Small intestine (tissue), 16 donors: Measurements from ENCODE around the gene RAB43. TPM values are rescaled to one million over a fixed set of nuclear protein-coding genes. Genes with fewer than 3 reads are reported as not detected.
"Not testable (repeated sequence)": the region's sequence is repeated elsewhere in the genome, so short reads cannot be mapped to it uniquely, and the experiment has no call there.

Experiments used
- DNase-seq, 2 donors: peaks; one replicate each; pipeline versions ENCODE4 v3.0.0 to v3.0.0-alpha.2; 2013
- FAIRE-seq: peaks from 2 replicates; lab custom pipeline; 2012; peaks lifted over from hg19 to GRCh38; lab: Jason Lieb, UNC
- H3K27ac ChIP-seq, 3 donors: one replicate each; pipeline ENCODE4 v1.5.1; 2013; ENCODE audit warnings: low read length in 2 of 3, mild to moderate bottlenecking in 2 of 3, control low read depth in 1 of 3, inconsistent platforms in 1 of 3, low read depth in 1 of 3, moderate library complexity in 1 of 3
- H3K27me3 ChIP-seq, 3 donors: one replicate each; pipeline ENCODE4 v1.6.1; 2013; ENCODE audit warnings: low read length in 3 of 3, inconsistent platforms in 1 of 3; ENCODE audit not compliant: control insufficient read depth in 3 of 3, insufficient read depth in 3 of 3
- H3K36me3 ChIP-seq, 3 donors: one replicate each; pipeline ENCODE4 v1.6.1; 2013; ENCODE audit warnings: low read length in 3 of 3, inconsistent platforms in 1 of 3, low read depth in 1 of 3, mild to moderate bottlenecking in 1 of 3, moderate library complexity in 1 of 3; ENCODE audit not compliant: control insufficient read depth in 3 of 3, insufficient read depth in 2 of 3
- H3K4me1 ChIP-seq, 3 donors: one replicate each; pipeline ENCODE4 v1.6.1; 2013; ENCODE audit warnings: low read length in 2 of 3, inconsistent platforms in 1 of 3, low read depth in 1 of 3, mild to moderate bottlenecking in 1 of 3, moderate library complexity in 1 of 3; ENCODE audit not compliant: control insufficient read depth in 3 of 3, insufficient read depth in 2 of 3
- H3K4me3 ChIP-seq, 3 donors: one replicate each; pipeline ENCODE4 v1.5.1; 2013; ENCODE audit warnings: low read length in 3 of 3, control low read depth in 1 of 3, inconsistent platforms in 1 of 3, low read depth in 1 of 3, mild to moderate bottlenecking in 1 of 3, moderate library complexity in 1 of 3
- H3K9me3 ChIP-seq, 2 donors: one replicate each; pipeline ENCODE4 v1.6.1; 2013; ENCODE audit warnings: low read depth in 1 of 2, low read length in 1 of 2; ENCODE audit not compliant: control insufficient read depth in 2 of 2, insufficient read depth in 1 of 2
- WGBS, 3 donors: extraction: QIAGEN DNeasy Blood & Tissue Kit; methylation state at CpG; one replicate each; pipeline ENCODE4 v1.1.7; 2013; 5-methylcytosine and 5-hydroxymethylcytosine counted together
- long read RNA-seq, 10 donors: transcript quantifications; one replicate each; lab custom pipeline, GENCODE V29; 2026
- polyA plus RNA-seq, 4 donors: library from polyadenylated mRNA; stranded (reverse) in 3 of 4; unstranded in 1 of 4; fragments of 200-250 nt in 3 of 4; fragments of 120-200 nt in 1 of 4; gene quantifications; one replicate each; pipeline versions ENCODE4 v1.2.1 to v1.2.3, GENCODE V29; 2013
- donor health status: healthy with polysubstance abuse.
- donor health status: control.
- donor health status: control.
- donor health status: Bipolar disorder and iron deficiency.
- donor health status: healthy.

Gene RAB43
- 10 to 100 TPM in 1 of 4 donors, 1 to 10 TPM in 3; 3.4 to 15.0 (median 6.8) TPM for polyA plus RNA-seq
- long read RNA-seq, donor 1: 0 reads
- long read RNA-seq, donor 2, full-length matches to known transcripts: 3 of 3 reads
- long read RNA-seq, donor 2, partial matches to known transcripts: 0 of 3 reads
- long read RNA-seq, donor 2, other reads (novel, unspliced or antisense): 0 of 3 reads
- long read RNA-seq, donor 3, full-length matches to known transcripts: 5 of 5 reads
- long read RNA-seq, donor 3, partial matches to known transcripts: 0 of 5 reads
- long read RNA-seq, donor 3, other reads (novel, unspliced or antisense): 0 of 5 reads
- long read RNA-seq, donor 4: 0 reads
- long read RNA-seq, donor 5, full-length matches to known transcripts: 2 of 2 reads
- long read RNA-seq, donor 5, partial matches to known transcripts: 0 of 2 reads
- long read RNA-seq, donor 5, other reads (novel, unspliced or antisense): 0 of 2 reads
- long read RNA-seq, donor 6, full-length matches to known transcripts: 4 of 4 reads
- long read RNA-seq, donor 6, partial matches to known transcripts: 0 of 4 reads
- long read RNA-seq, donor 6, other reads (novel, unspliced or antisense): 0 of 4 reads
- long read RNA-seq, donor 7: 0 reads
- long read RNA-seq, donor 8: 0 reads
- long read RNA-seq, donor 9, full-length matches to known transcripts: 3 of 3 reads
- long read RNA-seq, donor 9, partial matches to known transcripts: 0 of 3 reads
- long read RNA-seq, donor 9, other reads (novel, unspliced or antisense): 0 of 3 reads
- long read RNA-seq, donor 10, full-length matches to known transcripts: 6 of 6 reads
- long read RNA-seq, donor 10, partial matches to known transcripts: 0 of 6 reads
- long read RNA-seq, donor 10, other reads (novel, unspliced or antisense): 0 of 6 reads

- no peak for FAIRE-seq
- Histone ChIP-seq H3K36me3 (peaks cover 0 to 10% (median 0%) of the 10 kb centered on the region in 3 donors), H3K4me1 (peaks cover 8 to 39% (median 13%) of the 10 kb centered on the region in 3 donors), H3K4me3 (peak within 1 kb of the TSS; percentile 67 to 72 (median 69)), H3K27me3 (no peaks in the 10 kb centered on the region), H3K27ac (peak within 1 kb of the TSS; percentile 85 to 95 (median 86)), H3K9me3 (no peaks in the 10 kb centered on the region)
- WGBS, 3 donors: 1 to 5% (median 5%) methylated on average over 36 to 60 of the region's 60 CpGs
- peak; percentile 79 to 93 for DNase-seq
These were observed at the start of gene RAB43 for GRCh38 chr3:129121792-129122411. Gene RAB43 (minus strand): TSS chr3:129121804. CDS start chr3:129121489, 315 bp downstream.

DNA sequence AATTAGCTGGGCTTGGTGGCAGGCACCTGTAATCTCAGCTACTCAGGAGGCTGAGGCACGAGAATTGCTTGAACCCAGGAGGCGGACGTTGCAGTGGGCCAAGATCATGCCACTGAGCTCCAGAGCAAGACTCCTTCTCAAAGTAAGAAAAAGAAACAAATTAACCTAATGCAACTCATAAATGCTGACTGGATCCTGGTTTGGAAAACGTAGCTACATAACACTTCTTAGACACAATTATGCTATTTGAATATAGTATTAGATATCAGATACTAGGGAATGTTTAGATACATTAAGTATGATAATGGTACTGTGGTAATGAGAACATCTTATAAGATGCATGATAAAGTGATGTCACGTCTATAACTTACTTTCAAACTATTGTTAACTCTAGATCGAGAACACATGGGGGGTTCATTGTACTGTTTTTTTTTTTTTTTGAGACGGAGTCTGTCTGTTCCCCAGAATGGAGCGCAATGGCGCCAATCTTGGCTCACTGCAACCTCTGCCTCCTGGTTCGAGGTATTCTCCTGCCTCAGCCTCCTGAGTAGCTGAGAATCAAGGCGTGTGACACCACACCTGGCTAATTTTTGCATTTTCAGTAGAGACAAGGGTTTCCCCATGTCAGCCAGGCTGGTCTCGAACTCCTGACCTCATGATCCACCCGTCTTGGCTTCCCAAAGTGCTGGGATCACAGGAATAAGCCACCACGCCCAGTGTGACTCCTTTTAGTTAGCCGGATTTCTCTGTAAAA, 45.2 kb upstream of the RAB43 start:
- Histone ChIP-seq H3K36me3 (peaks cover 18 to 42% (median 18%) of the 10 kb centered on the region in 3 donors), H3K27ac (no peak overlapping the region), H3K9me3 (no peaks in the 10 kb centered on the region), H3K27me3 (no peaks in the 10 kb centered on the region), H3K4me3 (no peak overlapping the region), H3K4me1 (peaks cover 2 to 7% (median 6%) of the 10 kb centered on the region in 3 donors)
- DNase-seq: no peak
- no peak for FAIRE-seq
- WGBS, 3 donors: 89 to 92% (median 91%) methylated on average over 15 of the region's 15 CpGs

DNA sequence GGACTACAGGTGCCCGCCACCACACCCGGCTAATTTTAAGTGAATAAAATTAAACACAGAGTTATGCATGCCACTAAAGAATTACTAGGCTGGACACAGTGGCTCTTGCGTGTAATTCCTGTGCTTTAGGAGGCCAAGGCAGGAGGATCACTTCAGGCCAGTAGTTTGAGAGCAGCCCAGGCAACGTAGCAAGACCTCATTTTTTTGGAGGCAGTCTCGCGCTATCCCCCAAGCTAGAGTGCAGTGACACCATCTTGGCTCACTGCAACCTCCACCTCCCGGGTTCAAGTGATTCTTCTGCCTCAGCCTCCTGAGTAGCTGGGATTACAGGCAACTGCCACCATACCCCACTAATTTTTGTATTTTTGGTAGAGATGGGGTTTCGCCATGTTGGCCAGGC, 44.0 kb upstream of the RAB43 start:
- H3K4me1 ChIP-seq, H3K9me3 ChIP-seq, H3K27ac ChIP-seq, H3K27me3 ChIP-seq, DNase-seq, FAIRE-seq, H3K4me3 ChIP-seq: not testable (repeated sequence)
- WGBS, 3 donors: 97 to 98% (median 97%) methylated on average over 8 of the region's 8 CpGs
- peaks cover 10 to 34% (median 13%) of the 10 kb centered on the region in 3 donors for H3K36me3 ChIP-seq

DNA sequence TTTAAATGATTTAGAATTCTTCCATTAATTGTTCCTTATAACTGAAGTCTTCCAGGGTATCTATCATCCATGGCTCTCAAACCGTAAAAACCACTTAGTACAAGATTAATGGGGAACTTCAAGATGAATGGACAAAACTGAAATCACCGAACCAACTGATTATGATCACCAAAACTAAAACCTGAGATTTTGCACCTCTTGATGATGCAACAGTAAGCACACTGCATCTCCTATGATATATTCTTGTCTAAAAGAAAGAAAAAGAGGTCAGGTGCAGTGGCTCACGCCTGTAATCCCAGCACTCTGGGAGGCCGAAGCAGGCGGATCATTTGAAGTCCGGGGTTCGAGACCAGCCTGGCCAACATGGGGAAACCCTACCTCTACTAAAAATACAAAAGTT, 42.9 kb upstream of the RAB43 start:
- Histone ChIP-seq H3K27me3 (no peaks in the 10 kb centered on the region), H3K4me1 (peaks cover 2 to 10% (median 9%) of the 10 kb centered on the region in 3 donors), H3K27ac (no peak overlapping the region), H3K4me3 (no peak overlapping the region), H3K36me3 (peaks cover 1 to 29% (median 7%) of the 10 kb centered on the region in 3 donors), H3K9me3 (no peaks in the 10 kb centered on the region)
- DNase-seq: no peak
- no peak for FAIRE-seq
- WGBS, 3 donors: 85 to 93% (median 86%) methylated on average over 7 of the region's 7 CpGs

- FAIRE-seq (no peak), DNase-seq (no peak)
- Histone ChIP-seq H3K4me1 (peaks cover 2 to 14% (median 12%) of the 10 kb centered on the region in 3 donors), H3K36me3 (peaks cover 1 to 26% (median 7%) of the 10 kb centered on the region in 3 donors), H3K4me3 (no peak overlapping the region), H3K9me3 (no peaks in the 10 kb centered on the region), H3K27me3 (no peaks in the 10 kb centered on the region), H3K27ac (no peak overlapping the region)
- WGBS, 3 donors: 51 to 66% (median 60%) methylated on average over 5 of the region's 5 CpGs
These were observed 41.4 kb upstream of the RAB43 start for GRCh38 chr3:129162729-129163579.

DNA sequence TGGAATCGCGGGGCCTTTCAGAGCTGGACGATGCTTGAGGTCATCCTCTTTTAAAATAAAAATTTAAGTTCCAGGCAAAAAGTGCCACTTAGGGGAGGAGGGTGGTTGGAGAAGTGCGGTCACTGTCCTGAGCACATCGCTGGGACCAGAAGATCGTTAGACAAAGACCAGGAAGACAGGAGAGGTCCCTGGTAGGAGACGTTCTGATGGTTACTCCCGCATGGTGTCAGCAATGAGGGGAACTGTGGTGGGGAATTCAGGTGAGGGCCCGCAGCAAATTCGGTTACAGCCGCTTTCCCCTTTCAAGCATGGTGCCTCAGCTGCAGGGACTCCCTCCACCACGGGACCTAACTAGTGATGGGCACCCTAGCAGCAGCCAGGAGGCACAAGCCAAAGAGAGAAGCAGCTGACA, 40.3 kb upstream of the RAB43 start:
- WGBS, 3 donors: 1% methylated on average over 12 of the region's 12 CpGs
- H3K27me3 ChIP-seq: no peaks in the 10 kb centered on the region
- peak overlapping the region; percentile 54 to 93 (median 82) for H3K4me3 ChIP-seq
- DNase-seq (no peak), FAIRE-seq (no peak)
- peaks cover 2 to 30% (median 5%) of the 10 kb centered on the region in 3 donors for H3K36me3 ChIP-seq
- H3K9me3 ChIP-seq: no peaks in the 10 kb centered on the region
- H3K4me1 ChIP-seq: peaks cover 2 to 14% (median 12%) of the 10 kb centered on the region in 3 donors
- H3K27ac ChIP-seq: peak overlapping the region; percentile 84 to 97 (median 86)
